Skeletal muscle tissue (tissue), 4 donors: ENCODE measurements around the gene C20orf173. TPM values are rescaled to one million over a fixed set of nuclear protein-coding genes. Genes with fewer than 3 reads are reported as not detected.
A peak's percentile ranks its signal among the peaks of the same experiment; 100 is the strongest.

Experiments used
- H3K27ac ChIP-seq: one replicate; pipeline ENCODE4 v1.7.0; 2013; ENCODE audit warnings: mild to moderate bottlenecking, low read depth, low read length, inconsistent platforms
- H3K27me3 ChIP-seq, 3 donors: one replicate each; pipeline ENCODE4 v1.7.0; 2013; ENCODE audit warnings: low read length in 3 of 3; ENCODE audit not compliant: control insufficient read depth in 3 of 3, insufficient read depth in 3 of 3
- H3K36me3 ChIP-seq, 3 donors: one replicate each; pipeline ENCODE4 v1.7.0; 2013; ENCODE audit warnings: low read length in 3 of 3; ENCODE audit not compliant: control insufficient read depth in 3 of 3, insufficient read depth in 3 of 3
- H3K4me1 ChIP-seq, 3 donors: one replicate each; pipeline ENCODE4 v1.7.0; 2013; ENCODE audit warnings: low read length in 3 of 3, mild to moderate bottlenecking in 3 of 3; ENCODE audit not compliant: control insufficient read depth in 3 of 3, insufficient read depth in 3 of 3
- H3K4me3 ChIP-seq, 3 donors: one replicate each; pipeline ENCODE4 v1.7.0; 2013; ENCODE audit warnings: low read length in 3 of 3
- H3K9ac ChIP-seq, 3 donors: one replicate each; pipeline ENCODE4 v1.7.0; 2013; ENCODE audit warnings: low read length in 3 of 3, mild to moderate bottlenecking in 3 of 3, moderate library complexity in 2 of 3, low read depth in 1 of 3
- H3K9me3 ChIP-seq, 3 donors: one replicate each; pipeline ENCODE4 v1.7.0; 2013; ENCODE audit warnings: low read length in 3 of 3; ENCODE audit not compliant: control insufficient read depth in 3 of 3
- total RNA-seq: library from RNA; depleted of rRNA; stranded (reverse); fragments of >200 nt; gene quantifications from one replicate; pipeline ENCODE4 v1.2.3, GENCODE V29; 2014
- donor health status: Osteomylitis.

The C20orf173 gene
- total RNA-seq, 1 donor from 2014 or later, result not detected

GRCh38 chr20:35499271-35499670 is 30.2 kb downstream of the C20orf173 start:
- Histone ChIP-seq H3K27ac (no peak overlapping the region), H3K9ac (peak overlapping the region in 1 of 3 donors; percentile 10), H3K4me3 (no peak overlapping the region), H3K36me3 (peaks cover 39 to 65% (median 59%) of the 10 kb centered on the region in 3 donors), H3K4me1 (peaks cover 40 to 42% (median 41%) of the 10 kb centered on the region in 3 donors), H3K27me3 (no peaks in the 10 kb centered on the region), H3K9me3 (no peaks in the 10 kb centered on the region)

DNA sequence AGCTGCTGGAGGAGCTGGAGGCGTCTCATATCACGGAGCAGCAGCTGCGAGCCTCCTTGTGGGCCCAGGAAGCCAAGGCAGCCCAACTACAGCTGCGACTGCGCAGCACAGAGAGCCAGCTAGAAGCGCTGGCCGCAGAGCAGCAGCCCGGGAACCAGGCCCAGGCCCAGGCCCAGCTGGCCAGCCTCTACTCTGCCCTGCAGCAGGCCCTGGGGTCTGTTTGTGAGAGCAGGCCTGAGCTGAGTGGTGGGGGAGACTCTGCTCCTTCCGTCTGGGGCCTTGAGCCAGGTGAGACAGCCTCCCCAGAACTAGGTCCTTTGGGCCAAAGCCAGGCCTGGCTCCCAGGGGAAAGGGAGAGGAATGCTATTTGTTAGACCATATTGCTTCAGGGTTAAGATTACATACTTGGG is 31.7 kb downstream of the C20orf173 start:
- Histone ChIP-seq H3K9ac (peak overlapping the region; percentile 36 to 66 (median 55)), H3K36me3 (peaks cover 32 to 64% (median 53%) of the 10 kb centered on the region in 3 donors), H3K27ac (peak overlapping the region; percentile 77), H3K4me1 (peaks cover 38 to 42% (median 42%) of the 10 kb centered on the region in 3 donors), H3K4me3 (no peak overlapping the region), H3K9me3 (no peaks in the 10 kb centered on the region), H3K27me3 (no peaks in the 10 kb centered on the region)

DNA sequence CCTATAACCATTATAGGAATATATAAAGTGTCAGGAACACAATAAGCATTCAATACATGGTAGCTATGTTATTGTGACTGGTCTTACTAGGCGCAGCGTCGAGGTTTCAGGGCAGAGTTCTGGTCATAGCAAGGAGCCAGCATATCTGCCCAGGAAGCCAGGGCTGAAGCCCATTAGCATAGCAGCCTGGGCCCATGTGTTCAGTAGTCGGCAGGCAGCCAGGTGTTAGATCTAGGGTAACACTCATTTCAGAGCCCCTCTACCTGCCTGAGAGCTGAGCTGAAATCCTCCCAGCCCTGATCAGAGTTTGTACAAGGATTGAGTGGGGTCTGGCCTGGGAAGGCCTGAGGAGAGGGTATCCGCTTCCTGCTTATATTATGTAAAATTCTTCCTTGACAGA is 32.1 kb downstream of the C20orf173 start:
- H3K27me3 ChIP-seq, result no peaks in the 10 kb centered on the region
- H3K9ac ChIP-seq, result peak overlapping the region; percentile 36 to 66 (median 55)
- H3K27ac ChIP-seq, result peak overlapping the region; percentile 77
- H3K9me3 ChIP-seq, result no peaks in the 10 kb centered on the region
- H3K36me3 ChIP-seq, result peaks cover 31 to 62% (median 49%) of the 10 kb centered on the region in 3 donors
- H3K4me1 ChIP-seq, result peaks cover 38 to 42% (median 42%) of the 10 kb centered on the region in 3 donors
- no peak overlapping the region for H3K4me3 ChIP-seq

DNA sequence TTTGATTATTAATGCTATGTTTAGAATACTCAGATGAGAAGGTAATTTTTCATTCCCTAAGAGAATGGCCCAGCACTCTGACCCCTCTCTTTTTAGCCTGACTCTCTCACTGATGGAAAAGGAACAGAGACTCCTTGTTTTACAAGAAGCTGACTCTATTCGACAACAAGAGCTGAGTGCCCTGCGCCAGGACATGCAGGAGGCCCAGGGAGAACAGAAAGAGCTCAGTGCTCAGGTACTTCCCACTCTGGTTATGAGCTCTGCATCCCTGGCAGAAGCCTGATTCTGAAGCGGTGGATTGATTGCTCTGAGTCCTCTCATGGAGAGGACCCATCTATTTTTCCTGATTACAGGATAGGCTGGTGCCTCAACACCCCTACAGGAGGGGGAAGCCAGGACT is 33.0 kb downstream of the C20orf173 start:
- Histone ChIP-seq H3K27me3 (no peaks in the 10 kb centered on the region), H3K9me3 (no peaks in the 10 kb centered on the region), H3K27ac (peak overlapping the region; percentile 77), H3K36me3 (peaks cover 26 to 61% (median 41%) of the 10 kb centered on the region in 3 donors), H3K4me1 (peaks cover 38 to 42% (median 42%) of the 10 kb centered on the region in 3 donors), H3K9ac (peak overlapping the region; percentile 36 to 66 (median 48)), H3K4me3 (no peak overlapping the region)

DNA sequence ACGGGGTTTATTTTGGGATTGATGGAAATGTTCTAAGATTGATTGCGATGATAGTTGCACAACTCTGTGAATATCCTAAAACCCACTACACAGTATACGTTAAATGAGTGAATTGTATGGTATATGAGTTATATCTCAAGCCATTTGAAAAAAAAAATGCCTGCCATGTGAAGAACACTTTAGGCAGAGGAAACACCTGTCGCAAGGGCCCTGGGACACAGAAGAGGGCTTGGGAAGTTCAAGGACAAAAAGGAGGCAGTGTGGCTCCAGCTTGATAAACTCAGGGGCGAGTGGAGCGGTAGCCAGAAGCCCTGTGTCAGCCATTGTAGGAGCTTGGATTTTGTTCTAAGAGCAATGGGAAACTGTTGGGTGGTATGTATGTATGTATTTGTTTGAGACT is 37.1 kb downstream of the C20orf173 start:
- Histone ChIP-seq H3K9ac (no peak overlapping the region), H3K36me3 (peaks cover 34 to 61% (median 38%) of the 10 kb centered on the region in 3 donors), H3K27me3 (no peaks in the 10 kb centered on the region), H3K4me1 (peaks cover 27 to 30% (median 29%) of the 10 kb centered on the region in 3 donors), H3K4me3 (no peak overlapping the region), H3K27ac (no peak overlapping the region), H3K9me3 (no peaks in the 10 kb centered on the region)

- H3K36me3 ChIP-seq, result peaks cover 32 to 61% (median 38%) of the 10 kb centered on the region in 3 donors
- no peak overlapping the region for H3K27ac ChIP-seq
- H3K27me3 ChIP-seq, result no peaks in the 10 kb centered on the region
- H3K9ac ChIP-seq, result no peak overlapping the region
- no peaks in the 10 kb centered on the region for H3K9me3 ChIP-seq
- H3K4me3 ChIP-seq, result no peak overlapping the region
- H3K4me1 ChIP-seq, result peaks cover 22 to 25% (median 24%) of the 10 kb centered on the region in 3 donors
These were observed 37.6 kb downstream of the C20orf173 start for GRCh38 chr20:35491823-35492222.

DNA sequence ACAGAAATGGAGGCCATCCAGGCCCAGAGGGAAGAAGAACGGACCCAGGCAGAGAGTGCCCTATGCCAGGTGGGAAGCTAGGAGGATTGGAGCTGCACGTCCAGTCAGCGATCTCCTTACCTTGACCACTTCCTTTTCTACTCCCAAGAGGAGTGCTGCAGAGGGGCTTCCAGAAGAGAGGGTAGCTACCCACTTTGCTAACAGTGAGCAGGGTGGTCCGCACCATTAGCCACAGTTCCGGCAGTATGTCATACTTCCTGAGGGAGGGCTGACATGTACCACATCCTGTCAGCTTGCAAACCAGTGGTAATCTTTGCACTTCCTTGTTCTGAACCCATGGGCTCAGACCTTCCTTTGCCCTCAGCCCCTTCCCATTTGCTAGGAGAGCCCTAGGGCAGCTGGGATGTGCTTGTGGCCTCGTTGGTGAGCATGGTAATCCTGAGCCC is 38.7 kb downstream of the C20orf173 start:
- H3K27me3 ChIP-seq, result no peaks in the 10 kb centered on the region
- H3K9me3 ChIP-seq, result no peaks in the 10 kb centered on the region
- H3K36me3 ChIP-seq, result peaks cover 27 to 51% (median 37%) of the 10 kb centered on the region in 3 donors
- H3K4me1 ChIP-seq, result peaks cover 13 to 15% (median 15%) of the 10 kb centered on the region in 3 donors
- peak overlapping the region in 1 of 3 donors; percentile 25 for H3K9ac ChIP-seq
- peak overlapping the region; percentile 22 to 59 (median 39) for H3K4me3 ChIP-seq
- no peak overlapping the region for H3K27ac ChIP-seq

DNA sequence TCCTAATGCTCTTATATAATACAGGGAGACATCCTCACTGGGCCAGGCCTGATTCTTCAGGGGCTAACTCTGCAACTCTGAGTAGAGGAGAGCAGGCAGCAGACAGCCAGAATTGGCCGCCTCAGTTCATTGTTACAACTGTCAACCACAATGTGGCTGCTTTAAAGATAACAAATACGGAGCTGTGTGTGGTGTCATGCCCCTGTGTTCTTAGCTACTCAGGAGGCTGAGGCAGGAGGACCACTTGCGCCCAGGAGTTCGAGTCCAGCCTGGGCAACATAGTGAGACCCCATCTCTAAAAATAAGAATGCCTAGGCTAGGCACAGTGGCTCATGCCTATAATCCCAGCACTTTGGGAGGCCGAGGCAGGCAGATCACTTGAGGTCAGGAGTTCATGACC is 39.7 kb downstream of the C20orf173 start:
- peaks cover 4 to 8% (median 4%) of the 10 kb centered on the region in 3 donors for H3K4me1 ChIP-seq
- H3K27me3 ChIP-seq, result no peaks in the 10 kb centered on the region
- no peak overlapping the region for H3K27ac ChIP-seq
- H3K36me3 ChIP-seq, result peaks cover 27 to 46% (median 33%) of the 10 kb centered on the region in 3 donors
- no peak overlapping the region for H3K4me3 ChIP-seq
- H3K9me3 ChIP-seq, result no peaks in the 10 kb centered on the region
- H3K9ac ChIP-seq, result no peak overlapping the region

DNA sequence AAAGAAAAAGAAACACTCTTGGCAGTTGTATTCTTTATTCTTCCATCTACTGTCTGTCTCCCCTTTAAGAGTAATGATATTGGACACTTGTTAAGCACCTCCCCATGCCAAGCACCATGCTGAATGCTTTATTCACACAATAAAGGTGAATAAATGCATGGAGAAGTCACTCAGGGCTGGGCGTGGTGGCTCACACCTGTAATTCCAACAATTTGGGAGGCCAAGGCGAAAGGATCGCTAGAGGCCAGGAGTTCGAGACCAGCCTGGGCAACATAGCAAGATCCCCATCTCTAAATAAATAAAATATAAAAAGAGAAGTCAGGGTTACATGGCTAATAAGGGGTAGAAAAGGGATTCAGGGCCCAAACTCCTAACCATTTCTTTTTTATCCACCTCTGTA is 42.0 kb downstream of the C20orf173 start:
- no peaks in the 10 kb centered on the region for H3K4me1 ChIP-seq
- no peak overlapping the region for H3K27ac ChIP-seq
- H3K36me3 ChIP-seq, result peaks cover 17 to 33% (median 24%) of the 10 kb centered on the region in 3 donors
- H3K27me3 ChIP-seq, result no peaks in the 10 kb centered on the region
- H3K9ac ChIP-seq, result no peak overlapping the region
- no peak overlapping the region for H3K4me3 ChIP-seq
- no peaks in the 10 kb centered on the region for H3K9me3 ChIP-seq

- H3K36me3 ChIP-seq, result peaks cover 29 to 56% (median 55%) of the 10 kb centered on the region in 3 donors
These were observed 49.7 kb downstream of the C20orf173 start for GRCh38 chr20:35479798-35480197.

More at GRCh38 chr20:35479798-35480197, 49.7 kb downstream of the C20orf173 start:
- Histone ChIP-seq H3K27ac (no peak overlapping the region), H3K9me3 (no peaks in the 10 kb centered on the region), H3K4me3 (no peak overlapping the region), H3K9ac (no peak overlapping the region), H3K27me3 (no peaks in the 10 kb centered on the region), H3K4me1 (no peaks in the 10 kb centered on the region)
